ENCODE data around the gene ZNF708.

The ZNF708 gene

DNA sequence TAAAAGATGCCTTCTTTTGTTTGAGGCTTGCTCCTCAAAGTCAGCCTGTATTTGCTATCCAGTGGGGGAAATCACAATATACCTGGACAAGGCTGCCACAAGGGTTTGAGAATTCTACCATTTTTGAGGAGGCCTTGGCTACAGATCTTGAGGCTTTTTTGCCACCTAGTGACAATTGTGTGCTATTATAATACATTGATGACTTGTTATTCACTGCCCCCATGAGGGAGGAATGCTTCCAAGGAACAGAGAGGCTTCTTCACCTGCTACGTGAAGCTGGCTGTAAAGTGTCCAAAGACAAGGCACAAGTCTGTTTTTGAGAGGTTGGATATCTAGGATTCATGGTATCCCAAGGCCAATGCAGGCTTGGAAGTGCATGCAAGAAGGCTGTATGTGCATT lies 72.5 kb downstream of the ZNF708 start:
- TF ChIP-seq, protein P1, sequence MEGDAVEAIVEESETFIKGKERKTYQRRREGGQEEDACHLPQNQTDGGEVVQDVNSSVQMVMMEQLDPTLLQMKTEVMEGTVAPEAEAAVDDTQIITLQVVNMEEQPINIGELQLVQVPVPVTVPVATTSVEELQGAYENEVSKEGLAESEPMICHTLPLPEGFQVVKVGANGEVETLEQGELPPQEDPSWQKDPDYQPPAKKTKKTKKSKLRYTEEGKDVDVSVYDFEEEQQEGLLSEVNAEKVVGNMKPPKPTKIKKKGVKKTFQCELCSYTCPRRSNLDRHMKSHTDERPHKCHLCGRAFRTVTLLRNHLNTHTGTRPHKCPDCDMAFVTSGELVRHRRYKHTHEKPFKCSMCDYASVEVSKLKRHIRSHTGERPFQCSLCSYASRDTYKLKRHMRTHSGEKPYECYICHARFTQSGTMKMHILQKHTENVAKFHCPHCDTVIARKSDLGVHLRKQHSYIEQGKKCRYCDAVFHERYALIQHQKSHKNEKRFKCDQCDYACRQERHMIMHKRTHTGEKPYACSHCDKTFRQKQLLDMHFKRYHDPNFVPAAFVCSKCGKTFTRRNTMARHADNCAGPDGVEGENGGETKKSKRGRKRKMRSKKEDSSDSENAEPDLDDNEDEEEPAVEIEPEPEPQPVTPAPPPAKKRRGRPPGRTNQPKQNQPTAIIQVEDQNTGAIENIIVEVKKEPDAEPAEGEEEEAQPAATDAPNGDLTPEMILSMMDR (IDR thresholded peaks at IDR 0.05; ENCODE audit: control extremely low read depth, extremely low read depth, low read depth, missing control alignments), result no peak
- ChIA-PET POLR2A (no interaction called here), CTCF (no interaction called here)
- no peak for DNase-seq (ENCODE audit: extremely low spot score)
